SH-SY5Y (cell line): ENCODE results near the gene CELA3A.
"Not testable (repeated sequence)": the region's sequence is repeated elsewhere in the genome, so short reads cannot be mapped to it uniquely, and the experiment has no call there.

ENCODE experiments used
- GATA2 ChIP-seq: IDR thresholded peaks from 2 replicates; pipeline ENCODE4 v1.6.1; 2011; ENCODE audit warnings: mild to moderate bottlenecking, low read depth, low read length
- GATA3 ChIP-seq: IDR thresholded peaks from 2 replicates; pipeline ENCODE4 v1.6.1; 2011; ENCODE audit warnings: low read depth, mild to moderate bottlenecking, low read length, moderate library complexity

CELA3A gene

DNA sequence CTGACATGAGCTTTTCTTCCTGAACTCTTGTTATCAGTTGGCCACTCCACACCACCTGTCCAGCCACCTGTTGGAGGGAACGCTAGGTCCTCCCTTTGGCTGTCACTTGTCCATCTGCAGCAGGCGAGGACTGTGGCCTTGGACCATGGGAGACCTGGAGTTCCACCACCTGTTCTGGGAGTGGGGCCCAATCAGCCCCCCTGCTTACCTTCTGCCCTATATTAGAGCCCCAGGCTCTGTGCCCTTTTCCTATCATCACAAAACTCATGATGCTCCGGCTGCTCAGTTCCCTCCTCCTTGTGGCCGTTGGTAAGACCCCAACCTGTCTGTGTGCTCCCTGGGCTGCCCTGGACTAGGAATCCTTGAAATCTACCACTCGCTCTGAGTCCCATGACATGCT, at the start of gene CELA3A:
TSS of gene CELA3A (plus strand) at position 249 of the 400 bp plus-strand sequence. CDS start at position 267, 18 bp downstream.
- TF ChIP-seq GATA2 (no peak), GATA3 (no peak)

GRCh38 chr1:21952786-21953520, 48.5 kb upstream of the CELA3A start:
- TF ChIP-seq GATA2 = no peak
- TF ChIP-seq GATA3 = no peak

DNA sequence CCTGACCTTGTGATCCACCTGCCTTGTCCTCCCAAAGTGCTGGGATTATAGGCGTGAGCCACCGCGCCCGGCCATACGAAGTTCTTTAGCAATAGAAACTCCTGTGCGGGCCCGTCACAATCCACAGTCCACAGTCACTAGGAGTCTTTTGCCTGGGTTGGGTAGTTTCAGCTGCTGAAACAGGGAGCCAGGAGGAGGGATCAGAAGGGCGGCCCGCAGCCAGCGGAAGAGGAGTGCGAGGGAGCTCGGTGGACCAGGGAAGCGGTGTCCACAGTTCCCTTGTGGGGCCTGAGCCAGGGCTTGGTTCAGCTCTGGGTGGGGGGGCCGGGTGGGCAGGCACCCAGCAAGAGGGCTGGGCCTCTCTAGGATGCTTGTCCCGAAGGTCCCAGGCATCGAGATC, 46.4 kb upstream of the CELA3A start:
- TF ChIP-seq GATA2 (no peak), GATA3 (no peak)

DNA sequence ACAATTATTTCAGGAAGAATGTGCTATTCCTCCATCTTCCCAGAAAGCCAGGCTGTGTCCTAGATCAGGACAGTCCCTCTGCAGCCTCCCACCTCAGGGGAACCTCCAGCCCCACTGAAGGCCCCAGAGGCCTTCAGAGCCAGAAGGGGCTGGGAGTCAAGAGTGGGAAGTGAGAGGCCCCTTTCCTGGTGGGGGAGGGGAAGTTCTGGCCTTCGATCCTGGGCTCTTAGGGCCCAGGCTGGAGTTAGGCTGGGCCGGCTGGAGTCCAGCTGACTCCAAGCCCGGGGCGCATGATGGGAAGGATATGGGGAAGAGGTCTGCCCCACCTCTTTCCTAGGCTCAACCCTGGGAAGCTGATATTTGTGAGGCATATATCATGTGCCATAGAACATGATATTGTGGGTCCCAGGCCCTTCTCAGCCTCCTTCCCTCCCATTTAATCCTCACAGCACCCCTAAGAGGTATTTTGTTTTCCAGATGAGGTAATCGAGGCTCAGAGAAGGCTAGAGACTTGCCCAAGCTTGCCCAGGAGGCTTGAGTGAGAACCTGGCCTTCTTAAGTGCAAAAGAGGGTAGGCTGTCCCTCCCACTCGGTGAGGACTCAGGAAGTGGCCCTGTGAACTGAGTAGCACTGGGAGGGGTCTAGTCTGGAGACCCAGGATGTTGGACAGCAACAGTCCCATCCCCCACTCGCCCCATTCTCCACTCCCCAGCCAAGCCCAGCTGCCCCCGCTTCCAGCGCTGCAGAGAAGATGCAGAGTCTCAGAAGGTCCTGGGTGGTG, 45.8 kb upstream of the CELA3A start:
- TF ChIP-seq GATA2 (no peak), GATA3 (no peak)

- TF ChIP-seq GATA3 (no peak), GATA2 (no peak)
Measured at GRCh38 chr1:21956720-21957552, 44.5 kb upstream of the CELA3A start.

GRCh38 chr1:21961337-21961736, 40.1 kb upstream of the CELA3A start:
- peak; percentile 56 for TF ChIP-seq GATA2
- no peak for TF ChIP-seq GATA3

GRCh38 chr1:21961799-21962198, 39.7 kb upstream of the CELA3A start:
- TF ChIP-seq GATA3 (no peak), GATA2 (no peak; the same call in 1 of the 2 replicates)

GRCh38 chr1:21963477-21964217, 37.8 kb upstream of the CELA3A start:
- TF ChIP-seq GATA2 = no peak
- TF ChIP-seq GATA3 = no peak

DNA sequence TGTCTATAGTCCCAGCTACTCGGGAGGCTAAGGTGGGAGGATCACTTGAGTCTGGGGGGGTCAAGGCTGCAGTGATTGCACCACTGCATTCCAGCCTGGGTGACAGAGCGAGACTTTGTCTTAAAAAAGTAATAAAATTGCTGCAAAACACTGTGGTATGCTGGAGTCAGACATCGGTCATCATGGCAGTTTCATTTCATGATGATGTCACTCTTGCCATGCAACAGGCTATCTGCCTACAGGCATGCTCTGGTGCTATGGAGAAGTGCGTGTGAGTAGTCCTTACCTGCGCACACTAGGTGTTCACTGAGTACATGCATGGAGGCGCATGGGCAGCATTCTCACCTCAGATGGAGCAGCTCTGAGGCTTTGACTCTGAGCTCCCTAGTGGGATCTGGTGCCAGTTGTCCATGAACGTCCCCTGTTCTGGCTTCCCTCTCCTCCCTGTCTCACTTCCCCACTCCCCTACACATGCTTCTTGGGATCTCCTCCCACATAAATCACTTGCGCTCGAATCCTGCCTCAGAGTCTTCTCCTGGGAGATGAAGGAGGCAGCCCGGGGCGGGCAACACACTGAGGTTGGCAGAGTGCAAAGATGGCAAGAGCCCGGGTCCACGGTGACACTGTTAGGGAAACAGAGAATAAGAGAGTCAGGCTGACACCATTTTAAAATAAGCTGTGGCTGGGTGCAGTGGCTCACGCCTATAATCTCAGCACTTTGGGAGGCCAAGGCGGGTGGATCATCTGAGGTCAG, 35.0 kb upstream of the CELA3A start:
- TF ChIP-seq GATA3 = no peak
- TF ChIP-seq GATA2 = no peak

GRCh38 chr1:21976703-21977239, 24.7 kb upstream of the CELA3A start, which contains the start of gene CELA3B:
TSS of gene CELA3B (plus strand) at chr1:21977022. CDS start at chr1:21977040, 18 bp downstream.
- TF ChIP-seq GATA2, GATA3: not testable (repeated sequence)

DNA sequence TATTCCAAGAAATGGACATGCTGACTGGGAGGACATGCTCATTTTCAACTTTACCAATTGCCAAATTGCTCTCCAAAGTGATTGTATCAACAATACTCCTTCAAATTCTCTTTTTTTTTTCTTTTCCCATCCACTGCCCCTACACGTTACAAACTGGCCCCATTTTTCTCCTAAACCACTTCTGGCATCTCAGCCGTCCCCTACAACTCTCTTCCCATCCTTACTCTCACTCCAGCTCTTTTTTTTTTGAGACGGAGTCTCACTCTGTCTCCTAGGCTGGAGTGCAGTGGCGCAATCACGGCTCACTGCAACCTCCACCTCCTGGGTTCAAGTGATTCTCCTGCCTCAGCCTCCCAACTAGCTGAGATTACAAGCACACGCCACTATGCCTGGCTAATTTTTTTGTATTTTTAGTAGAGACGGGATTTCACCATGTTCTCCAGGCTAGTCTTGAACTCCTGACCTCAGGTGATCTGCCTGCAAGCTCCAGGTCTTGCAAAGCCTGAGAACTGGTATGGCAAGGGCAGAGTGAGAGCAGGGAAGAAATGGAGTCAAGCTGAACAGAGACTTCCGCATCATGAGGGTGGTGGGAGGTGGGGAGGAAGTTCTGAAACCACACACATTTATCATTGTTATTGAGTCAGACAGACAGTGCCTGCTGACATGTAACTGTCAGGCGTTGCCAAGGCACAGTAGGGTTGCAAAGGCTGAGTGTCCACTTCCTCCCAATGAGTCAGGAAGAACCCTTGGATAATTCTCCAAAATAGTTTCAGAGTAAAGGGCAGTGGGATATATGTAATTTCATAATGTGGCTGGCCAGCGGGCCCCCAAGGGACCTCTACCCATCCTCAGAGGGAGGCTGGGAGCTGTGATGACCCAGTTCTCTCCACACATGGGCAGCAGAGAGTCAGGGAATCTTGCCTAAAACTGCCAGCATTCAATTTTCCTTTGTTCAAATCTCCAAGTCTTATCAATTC, 17.4 kb downstream of the CELA3A start:
- no peak for TF ChIP-seq GATA2
- TF ChIP-seq GATA3 = no peak

GRCh38 chr1:22021061-22021460, 19.6 kb downstream of the CELA3A start:
- TF ChIP-seq GATA2 (no peak), GATA3 (no peak)
